Left cardiac atrium (tissue), 4 donors: ENCODE measurements around the gene CD320. TPM values are rescaled to one million over a fixed set of nuclear protein-coding genes. Genes with fewer than 3 reads are reported as not detected.
A peak's percentile ranks its signal among the peaks of the same experiment; 100 is the strongest.

Source experiments
- ATAC-seq, 2 donors: fragments of 200-7000 bp; cut with Tn5 transposase; one replicate each; pipeline ENCODE4 v1.9.1; 2020; ENCODE audit warnings: mild to moderate bottlenecking in 2 of 2, moderate library complexity in 2 of 2
- DNase-seq: peaks from one replicate; pipeline ENCODE4 v3.0.0-alpha.2; 2020
- intact Hi-C, 2 donors: fragments of 100-400 bp; cut with DNase I; formaldehyde crosslinking; loops; one replicate each; pipeline versions ENCODE4 v1.14.1 to v1.15.1; 2022 to 2023
- total RNA-seq, 2 donors: library from RNA; stranded (reverse); fragmentation: NEBNext Ultra II Directional; extraction: Animal tissue kit (Norgen Biotek cat#: 25700); gene quantifications; one replicate each; pipeline ENCODE4 v1.2.1, GENCODE V29; 2021
- donor health status: DM: no; HTN: yes; CAD: no.
- donor health status: DM: no; HTN: yes; CAD: no; lungs with severe emphysema.
- donor health status: DM: yes; HTN: yes; CAD: no.
- donor health status: Dilated cardiomyopathy.

CD320 gene
- total RNA-seq, 2 donors from 2014 or later, result 33.6 to 40.8 TPM

DNA sequence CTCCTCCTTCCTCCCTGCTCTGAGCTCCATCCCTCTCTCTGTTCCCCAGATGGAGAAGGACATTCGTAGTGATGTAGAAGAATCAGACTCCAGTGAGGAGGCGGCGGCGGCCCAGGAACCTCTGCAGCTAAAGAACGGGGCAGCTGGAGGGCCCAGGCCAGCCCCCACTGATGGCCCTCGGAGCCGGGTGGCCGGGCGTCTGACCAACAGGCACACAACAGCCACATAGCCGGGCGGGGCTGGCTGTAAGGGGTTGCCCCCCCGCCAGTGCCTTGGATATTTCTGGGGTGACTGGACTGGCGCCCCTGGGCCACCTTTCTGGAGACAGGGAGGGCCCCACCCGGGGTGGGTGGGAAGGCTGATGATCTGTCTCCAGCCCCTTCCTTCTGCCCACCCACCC is 46.3 kb downstream of the CD320 start:
- ATAC-seq (no peak), DNase-seq (no peak)
- intact Hi-C loops, result loop anchor here in 1 of 2 donors (10.0 kb wide), 1 partner anchor 813 kb away; no protein-coding TSS in a partner anchor

GRCh38 chr19:8261347-8261746 is 46.8 kb downstream of the CD320 start:
- intact Hi-C loops, result loop anchor here in 1 of 2 donors (10.0 kb wide), 1 partner anchor 813 kb away; no protein-coding TSS in a partner anchor
- ATAC-seq (peak in 1 of 2 donors; percentile 7), DNase-seq (no peak)

- intact Hi-C loops, result loop anchor here (10.0 kb wide), 4 partner anchors 255 to 815 kb away; partner anchors contain the start of genes ELAVL1 (in 1 of the 2) and TIMM44 (in 1 of the 2)
- ATAC-seq (no peak), DNase-seq (no peak)
These were observed 48.3 kb downstream of the CD320 start for GRCh38 chr19:8259922-8260247.

DNA sequence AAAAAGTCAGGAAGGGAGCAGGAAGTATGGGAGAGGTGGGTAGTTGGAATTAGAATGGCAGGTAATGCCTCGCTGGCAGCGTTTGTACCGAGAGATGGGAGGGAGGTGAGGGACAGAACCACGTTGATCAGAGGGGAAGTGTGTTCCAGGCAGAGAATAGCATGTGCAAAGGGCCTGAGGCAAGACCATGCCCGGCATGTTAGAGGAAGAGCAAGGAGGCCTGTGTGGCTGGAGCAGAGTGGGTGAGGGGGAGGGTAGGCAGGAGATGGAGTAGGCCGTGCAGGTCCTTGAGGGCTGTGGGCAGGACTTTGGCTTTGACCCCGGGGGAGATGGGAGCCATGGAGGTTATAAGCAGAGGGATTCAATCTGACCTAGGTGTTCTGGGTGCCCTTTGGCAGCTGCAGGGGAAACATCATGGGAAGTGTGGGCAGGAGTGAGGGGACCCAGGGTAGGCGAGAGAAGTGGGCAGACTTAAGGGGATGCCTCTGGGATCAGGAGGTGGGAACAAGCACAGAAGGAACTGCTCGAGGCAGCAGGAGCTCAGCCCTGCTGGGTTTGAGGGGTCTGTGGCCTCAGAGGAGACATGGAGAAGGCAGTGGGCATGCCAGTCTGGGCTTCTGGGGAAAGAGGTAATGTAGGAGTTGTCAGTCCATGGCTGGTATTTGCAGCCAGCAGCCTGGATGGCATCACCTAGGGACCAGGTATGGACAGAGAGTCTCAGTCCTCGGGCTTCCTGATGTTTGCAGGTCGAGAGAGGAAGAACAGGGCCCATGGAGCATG is 48.8 kb downstream of the CD320 start:
- no peak for ATAC-seq
- intact Hi-C loops, result loop anchor here (10.0 kb wide), 3 partner anchors 255 to 315 kb away; partner anchors contain the start of genes ELAVL1 (in 1 of the 2) and TIMM44 (in 1 of the 2)
- DNase-seq, result no peak

DNA sequence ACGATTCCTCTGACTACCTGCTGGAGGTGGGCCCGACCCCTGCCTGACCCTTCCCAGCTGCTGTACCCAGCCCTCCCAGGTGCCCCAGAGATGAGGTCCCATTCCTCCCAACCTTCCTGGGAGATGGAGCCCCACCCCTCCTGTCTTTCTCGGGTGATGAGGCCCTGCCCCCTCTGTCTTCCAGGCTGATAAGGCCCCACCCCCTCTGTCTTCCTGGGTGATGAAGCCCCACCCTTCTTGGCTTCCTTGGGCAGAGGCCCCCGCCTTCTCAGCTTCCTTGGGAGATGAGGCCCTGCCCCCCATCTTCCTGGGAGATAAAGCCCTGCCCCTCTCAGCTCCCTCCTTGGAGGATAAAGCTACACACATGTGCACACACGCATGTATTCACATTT is 51.1 kb downstream of the CD320 start:
- intact Hi-C loops, result loop anchor here (10.0 kb wide), 3 partner anchors 252 to 312 kb away; partner anchors contain the start of genes ELAVL1 (in 1 of the 2) and TIMM44 (in 1 of the 2)
- DNase-seq (no peak), ATAC-seq (no peak)

DNA sequence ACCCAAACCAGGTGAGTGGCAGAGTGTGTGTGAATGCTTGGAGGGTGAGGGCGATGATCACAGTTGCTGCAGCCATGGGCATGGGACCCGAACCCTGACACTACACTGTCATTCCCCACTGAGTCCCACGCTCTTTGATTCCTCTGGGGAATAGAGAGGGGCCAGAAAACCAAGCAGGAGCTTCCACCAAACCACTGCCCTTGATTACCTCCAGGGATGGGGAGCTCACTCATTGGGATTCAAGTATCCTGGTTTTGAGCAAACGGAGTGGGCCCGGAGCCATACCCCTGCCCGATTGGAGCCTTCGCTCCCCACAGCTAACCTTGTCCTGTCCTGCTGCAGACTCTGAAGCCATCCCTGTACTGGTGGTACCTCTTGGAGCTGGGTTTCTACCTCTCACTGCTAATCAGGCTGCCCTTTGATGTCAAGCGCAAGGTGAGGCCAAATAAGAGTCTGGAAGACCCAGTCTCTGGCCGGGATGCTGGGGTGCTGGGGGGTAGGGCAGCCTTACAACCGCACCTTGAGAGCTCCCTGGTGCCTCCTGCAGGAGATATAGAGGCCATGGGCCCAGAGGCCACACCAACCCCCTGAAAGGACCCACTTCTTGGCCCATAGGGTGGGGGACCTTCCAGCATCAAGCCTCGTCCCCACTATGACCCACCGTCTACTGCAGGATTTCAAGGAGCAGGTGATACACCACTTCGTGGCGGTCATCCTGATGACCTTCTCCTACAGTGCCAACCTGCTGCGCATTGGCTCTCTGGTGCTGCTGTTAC is 51.7 kb downstream of the CD320 start:
- no peak for DNase-seq
- ATAC-seq, result no peak
- intact Hi-C loops, result loop anchor here (10.0 kb wide), 3 partner anchors 252 to 312 kb away; partner anchors contain the start of genes ELAVL1 (in 1 of the 2) and TIMM44 (in 1 of the 2)

DNA sequence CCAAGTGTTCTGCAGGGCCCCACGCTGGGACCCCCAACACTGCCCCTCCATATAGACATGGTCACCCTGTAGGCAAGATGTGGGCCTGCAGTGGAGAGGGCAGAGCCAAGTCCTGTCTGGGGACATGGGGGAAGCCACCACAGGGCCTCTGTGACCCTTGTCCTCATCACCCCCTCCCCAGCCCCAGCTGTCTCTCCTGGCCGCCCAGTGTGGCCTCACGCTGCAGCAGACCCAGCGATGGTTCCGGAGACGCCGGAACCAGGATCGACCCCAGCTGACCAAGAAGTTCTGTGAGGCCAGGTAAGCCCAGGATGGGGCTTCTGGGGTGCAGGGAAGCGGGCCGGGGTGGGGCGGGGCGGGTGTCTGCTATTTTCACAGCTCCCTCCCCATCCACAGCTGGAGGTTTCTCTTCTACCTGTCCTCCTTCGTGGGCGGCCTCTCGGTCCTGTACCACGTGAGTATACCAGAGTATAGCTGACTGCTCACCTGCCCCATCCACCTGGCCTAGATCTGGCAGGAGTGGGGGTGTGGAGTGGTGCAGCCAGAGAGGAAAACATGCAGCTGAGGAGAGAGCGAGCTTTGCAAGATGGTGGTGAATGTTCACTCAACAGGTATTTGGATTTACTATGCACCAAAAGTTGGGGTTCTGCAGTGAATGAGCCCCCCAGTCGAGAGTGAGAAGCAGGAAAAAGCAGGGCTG is 52.6 kb downstream of the CD320 start:
- ATAC-seq, result no peak
- no peak for DNase-seq
- intact Hi-C loops, result loop anchor here (10.0 kb wide), 3 partner anchors 251 to 311 kb away; partner anchors contain the start of genes ELAVL1 (in 1 of the 2) and TIMM44 (in 1 of the 2)

GRCh38 chr19:8254286-8255001 is 53.7 kb downstream of the CD320 start:
- intact Hi-C loops, result loop anchor here (5.0 to 10.0 kb wide), 4 partner anchors 92 to 310 kb away; partner anchors contain the start of genes ELAVL1 (in 1 of the 2) and TIMM44 (in 1 of the 2)
- DNase-seq (no peak), ATAC-seq (no peak)

- DNase-seq (no peak), ATAC-seq (no peak)
- intact Hi-C loops, result loop anchor here (1.0 to 10.0 kb wide), 7 partner anchors 91 to 309 kb away; partner anchors contain the start of genes ELAVL1 (in 1 of the 2) and TIMM44 (in 1 of the 2)
These were observed 54.5 kb downstream of the CD320 start for GRCh38 chr19:8253678-8254077.

DNA sequence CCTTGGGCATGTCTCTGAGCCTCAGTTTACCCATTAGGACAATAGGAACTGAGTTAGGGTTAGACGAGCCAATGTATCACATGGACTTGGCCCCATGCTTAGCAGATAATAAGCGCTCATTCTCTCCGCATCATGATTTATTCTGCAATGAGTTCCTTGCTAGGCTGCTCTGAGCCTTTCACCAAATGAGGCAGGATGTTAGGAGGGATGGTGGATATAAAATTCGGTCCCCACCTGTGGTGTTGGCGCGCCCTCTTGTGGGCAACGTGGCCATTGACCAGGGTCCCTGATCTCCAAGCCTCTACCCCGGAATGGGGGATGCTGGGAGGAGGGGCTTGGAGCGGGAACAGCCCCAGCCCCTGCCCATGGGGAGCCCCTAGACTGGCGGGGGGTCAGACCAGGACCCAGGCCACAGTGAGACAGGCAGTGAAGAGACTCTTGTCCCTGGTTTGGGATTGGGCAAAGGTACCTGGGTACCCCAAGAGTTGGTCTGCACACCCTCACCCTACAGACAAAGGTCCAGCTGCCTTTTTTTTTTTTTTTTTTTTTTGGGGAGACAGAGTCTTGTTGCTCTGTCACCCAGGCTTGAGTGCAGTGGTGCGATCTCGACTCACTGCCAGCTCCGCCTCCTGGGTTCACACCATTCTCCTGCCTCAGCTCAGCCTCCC is 55.1 kb downstream of the CD320 start:
- intact Hi-C loops, result loop anchor here (1.0 to 10.0 kb wide), 7 partner anchors 91 to 308 kb away; partner anchors contain the start of genes ELAVL1 (in 1 of the 2) and TIMM44 (in 1 of the 2)
- DNase-seq (peak; percentile 83), ATAC-seq (peak; percentile 67 to 70)

Other genes starting within 250 kb of the CD320 start
- not detected for gene FBN3, start 158.8 kb downstream of the CD320 start, total RNA-seq
- gene CERS4, start 99.0 kb downstream of the CD320 start, total RNA-seq, result 10 to 100 TPM; 13.8 to 17.3 TPM
- gene NDUFA7, start 13.0 kb upstream of the CD320 start, total RNA-seq, result 10 to 100 TPM; 65.3 to 83.8 TPM
- 1,000 to 10,000 TPM; 1,064 to 1,153 TPM for gene RPS28, start 13.1 kb upstream of the CD320 start, total RNA-seq
- 10 to 100 TPM; 19.3 to 19.6 TPM for gene KANK3, start 34.9 kb upstream of the CD320 start, total RNA-seq
- 10 to 100 TPM; 16.3 to 81.6 TPM for gene ANGPTL4, start 55.8 kb upstream of the CD320 start, total RNA-seq
- 100 to 1,000 TPM; 133 to 163 TPM for gene RAB11B, start 82.0 kb upstream of the CD320 start, total RNA-seq
- gene MARCHF2, start 104.9 kb upstream of the CD320 start, total RNA-seq, result 10 to 100 TPM; 81.1 to 87.8 TPM
- gene HNRNPM, start 136.6 kb upstream of the CD320 start, total RNA-seq, result 100 to 1,000 TPM; 102 to 126 TPM
- gene PRAM1, start 194.3 kb upstream of the CD320 start, total RNA-seq, result 1 to 10 TPM; 1.0 to 1.4 TPM
- gene ZNF414, start 205.8 kb upstream of the CD320 start, total RNA-seq, result 10 to 100 TPM; 13.6 to 16.6 TPM